Smooth muscle cell of the umbilical artery (primary cell): ENCODE measurements around the gene RND2. TPM values are rescaled to one million over a fixed set of nuclear protein-coding genes. Genes with fewer than 3 reads are reported as not detected.

ENCODE experiments used
- total RNA-seq: library from RNA; depleted of rRNA; stranded (reverse); fragments of >200 nt; gene quantifications from 2 replicates; pipeline ENCODE4 v1.2.3, GENCODE V29; 2014

The RND2 gene
- total RNA-seq, result 0.23 and 0.30 TPM in 2 replicates

GRCh38 chr17:43024407-43025289 is at the start of gene RND2:
TSS of gene RND2 (plus strand) at chr17:43025231. CDS start at chr17:43025348, 117 bp downstream.

GRCh38 chr17:42979511-42980273 is 45.3 kb upstream of the RND2 start, which contains the start of gene PTGES3L:
TSS of gene PTGES3L (minus strand) at chr17:42980080. CDS start at chr17:42980053, 27 bp downstream.

GRCh38 chr17:42980274-42980765 is 44.7 kb upstream of the RND2 start, which contains the start of gene RUNDC1:
TSS of gene RUNDC1 (plus strand) at chr17:42980565. CDS start at chr17:42980577, 12 bp downstream.

GRCh38 chr17:42997984-42998938 is 26.8 kb upstream of the RND2 start, which contains the start of gene RPL27:
TSS of gene RPL27 (plus strand) at chr17:42998419. CDS start at chr17:42998751, 332 bp downstream.

GRCh38 chr17:43006639-43007551 is 18.1 kb upstream of the RND2 start, which contains the start of gene IFI35:
TSS of gene IFI35 (plus strand) at chr17:43006784. CDS start at chr17:43006948, 164 bp downstream.

GRCh38 chr17:43021741-43022512 is 3.1 kb upstream of the RND2 start, which contains the start of gene VAT1:
TSS of gene VAT1 (minus strand) at chr17:43022385. CDS start at chr17:43022322, 63 bp downstream.

Other genes starting within 250 kb of the RND2 start
- 1.5 and 5.3 TPM in 2 replicates for gene WNK4, start 244.6 kb upstream of the RND2 start, total RNA-seq
- gene COA3, start 226.5 kb upstream of the RND2 start, total RNA-seq, result 32.8 and 53.2 TPM in 2 replicates
- gene CNTD1, start 226.4 kb upstream of the RND2 start, total RNA-seq, result 0.05 TPM in 1 of 2 replicates, not detected in the other
- 95.9 and 96.8 TPM in 2 replicates for gene BECN1, start 200.9 kb upstream of the RND2 start, total RNA-seq
- 63.0 and 106 TPM in 2 replicates for gene PSME3, start 191.8 kb upstream of the RND2 start, total RNA-seq
- 0.59 and 0.69 TPM in 2 replicates for gene AOC2, start 180.7 kb upstream of the RND2 start, total RNA-seq
- 0.14 and 0.30 TPM in 2 replicates for gene AOC3, start 174.0 kb upstream of the RND2 start, total RNA-seq
- gene G6PC1, start 124.4 kb upstream of the RND2 start, total RNA-seq, result not detected in 2 replicates
- 20.3 and 24.9 TPM in 2 replicates for gene AARSD1, start 60.8 kb upstream of the RND2 start, total RNA-seq
- gene PTGES3L, start 45.2 kb upstream of the RND2 start, total RNA-seq, result 0.78 and 0.89 TPM in 2 replicates
- gene RUNDC1, start 44.7 kb upstream of the RND2 start, total RNA-seq, result 10.4 and 13.3 TPM in 2 replicates
- gene RPL27, start 26.8 kb upstream of the RND2 start, total RNA-seq, result 516 and 1,023 TPM in 2 replicates
- 6.0 and 13.1 TPM in 2 replicates for gene IFI35, start 18.4 kb upstream of the RND2 start, total RNA-seq
- gene VAT1, start 2.8 kb upstream of the RND2 start, total RNA-seq, result 116 and 150 TPM in 2 replicates
- gene BRCA1, start 100.1 kb downstream of the RND2 start, total RNA-seq, result 4.2 and 12.5 TPM in 2 replicates
- gene NBR1, start 146.0 kb downstream of the RND2 start, total RNA-seq, result 88.8 and 113 TPM in 2 replicates
- 4.8 and 7.9 TPM in 2 replicates for gene TMEM106A, start 186.6 kb downstream of the RND2 start, total RNA-seq
- gene CCDC200, start 203.4 kb downstream of the RND2 start, total RNA-seq, result not detected in 2 replicates
- gene RNU2-1, start 208.7 kb downstream of the RND2 start, total RNA-seq, result not detected in 2 replicates